Central memory CD4-positive, alpha-beta T cell (primary cell): Measurements from ENCODE around the gene BBS2.
A peak's percentile ranks its signal among the peaks of the same experiment; 100 is the strongest.

ENCODE experiments used
- DNase-seq: peaks from one replicate; pipeline ENCODE4 v3.0.0; 2022
- total RNA-seq, 3 experiments: gene quantifications; one replicate each; lab custom pipeline; 2026; lab: John Stamatoyannopoulos, UW

BBS2 gene
- 7.7 to 92.8 (median 86.3) reads per million in 3 experiments for total RNA-seq

GRCh38 chr16:56519459-56520250 lies at the start of gene BBS2:
BBS2 (minus strand) TSS chr16:56520024; CDS start chr16:56519862, 162 bp downstream.
- peak; percentile 89 for DNase-seq

- no peak for DNase-seq
Observed at GRCh38 chr16:56564793-56565477, 45.1 kb upstream of the BBS2 start, which contains the start of gene MT4. MT4 (plus strand) TSS chr16:56565073; CDS start chr16:56565129, 56 bp downstream.

- DNase-seq, result no peak
Observed at GRCh38 chr16:56561126-56561525, 41.3 kb upstream of the BBS2 start.

- no peak for DNase-seq
Observed at GRCh38 chr16:56560447-56560846, 40.6 kb upstream of the BBS2 start.

- DNase-seq, result no peak
Observed at GRCh38 chr16:56559109-56559508, 39.3 kb upstream of the BBS2 start.

- no peak for DNase-seq
Observed at GRCh38 chr16:56558024-56558747, 38.4 kb upstream of the BBS2 start.

GRCh38 chr16:56554441-56554840 lies 34.6 kb upstream of the BBS2 start:
- no peak for DNase-seq

GRCh38 chr16:56551796-56552738 lies 32.2 kb upstream of the BBS2 start:
- no peak for DNase-seq

- DNase-seq, result no peak
Observed at GRCh38 chr16:56549744-56550385, 30.0 kb upstream of the BBS2 start.

GRCh38 chr16:56549161-56549560 lies 29.3 kb upstream of the BBS2 start:
- no peak for DNase-seq

- no peak for DNase-seq
Observed at GRCh38 chr16:56547949-56548567, 28.2 kb upstream of the BBS2 start.

GRCh38 chr16:56547120-56547948 lies 27.5 kb upstream of the BBS2 start:
- DNase-seq, result no peak

GRCh38 chr16:56542039-56542438 lies 22.2 kb upstream of the BBS2 start:
- no peak for DNase-seq

- DNase-seq, result no peak
Observed at GRCh38 chr16:56539656-56540055, 19.8 kb upstream of the BBS2 start.

- no peak for DNase-seq
Observed at GRCh38 chr16:56538331-56538730, 18.5 kb upstream of the BBS2 start.

- DNase-seq, result no peak
Observed at GRCh38 chr16:56534847-56535383, 15.1 kb upstream of the BBS2 start.

- no peak for DNase-seq
Observed at GRCh38 chr16:56532714-56533113, 12.9 kb upstream of the BBS2 start.

- no peak for DNase-seq
Observed at GRCh38 chr16:56530872-56531271, 11.0 kb upstream of the BBS2 start.

- no peak for DNase-seq
Observed at GRCh38 chr16:56525236-56525635, 5.4 kb upstream of the BBS2 start.

- no peak for DNase-seq
Observed at GRCh38 chr16:56520251-56520577, 390 bp upstream of the BBS2 start.
